Peyer's patch (tissue), 4 donors: Measurements from ENCODE around the gene TMEM86B.

Experiments used
- CTCF ChIP-seq, 6 experiments: fragments of 450-650 bp in 4 of 6; fragments of 200-600 bp in 2 of 6; sonication (generic) in 1 of 6; IDR thresholded peaks; one replicate each; pipeline ENCODE4 v1.5.1; 2017 to 2019; ENCODE audit warnings: antibody characterized with exemption in 6 of 6, mild to moderate bottlenecking in 3 of 6, moderate library complexity in 1 of 6
- POLR2A ChIP-seq, 2 donors: fragments of 450-650 bp; IDR thresholded peaks; one replicate each; pipeline ENCODE4 v1.5.1; 2017; ENCODE audit warnings: antibody characterized with exemption in 2 of 2, mild to moderate bottlenecking in 2 of 2, moderate library complexity in 2 of 2

GRCh38 chr19:55262359-55262758 lies 33.8 kb upstream of the TMEM86B start:
- TF ChIP-seq CTCF (IDR thresholded peaks at IDR 0.05), result no peak
- TF ChIP-seq POLR2A (IDR thresholded peaks at IDR 0.05), result no peak
